Measurements from ENCODE around the gene GORASP2. TPM values are rescaled to one million over a fixed set of nuclear protein-coding genes. Genes with fewer than 3 reads are reported as not detected.

Gene GORASP2
- total RNA-seq, 1 experiment from 2014 or later, result 40.0 TPM

GRCh38 chr2:170922634-170923494, 6.2 kb upstream of the GORASP2 start:
- DNase-seq (ENCODE audit: low read depth), result no peak

- no peak for DNase-seq (ENCODE audit: low read depth)
Observed at GRCh38 chr2:170923799-170924198, 5.3 kb upstream of the GORASP2 start.

- DNase-seq (ENCODE audit: low read depth), result no peak
Observed at GRCh38 chr2:170924969-170925368, 4.1 kb upstream of the GORASP2 start.

GRCh38 chr2:170925923-170926322, 3.1 kb upstream of the GORASP2 start:
- no peak for DNase-seq (ENCODE audit: low read depth)

GRCh38 chr2:170926743-170927297, 2.2 kb upstream of the GORASP2 start:
- DNase-seq (ENCODE audit: low read depth), result no peak

- DNase-seq (ENCODE audit: low read depth), result peak; percentile 50
Observed at GRCh38 chr2:170928036-170928823, 823 bp upstream of the GORASP2 start.

GRCh38 chr2:170929686-170930050, 615 bp downstream of the GORASP2 start:
- peak; percentile 23 for DNase-seq (ENCODE audit: low read depth)

GRCh38 chr2:170930131-170930990, 1.3 kb downstream of the GORASP2 start:
- peak; percentile 54 for DNase-seq (ENCODE audit: low read depth)

- DNase-seq (ENCODE audit: low read depth), result no peak
Observed at GRCh38 chr2:170930991-170931266, 1.9 kb downstream of the GORASP2 start.

- no peak for DNase-seq (ENCODE audit: low read depth)
Observed at GRCh38 chr2:170932166-170932565, 3.1 kb downstream of the GORASP2 start.

- no peak for DNase-seq (ENCODE audit: low read depth)
Observed at GRCh38 chr2:170932948-170933347, 3.9 kb downstream of the GORASP2 start.

GRCh38 chr2:170937709-170938379, 8.8 kb downstream of the GORASP2 start:
- no peak for DNase-seq (ENCODE audit: low read depth)

GRCh38 chr2:170940066-170940465, 11.0 kb downstream of the GORASP2 start:
- no peak for DNase-seq (ENCODE audit: low read depth)

GRCh38 chr2:170942615-170943014, 13.6 kb downstream of the GORASP2 start:
- no peak for DNase-seq (ENCODE audit: low read depth)

- DNase-seq (ENCODE audit: low read depth), result no peak
Observed at GRCh38 chr2:170943041-170943440, 14.0 kb downstream of the GORASP2 start.

GRCh38 chr2:170943596-170943995, 14.5 kb downstream of the GORASP2 start:
- DNase-seq (ENCODE audit: low read depth), result no peak

- DNase-seq (ENCODE audit: low read depth), result no peak
Observed at GRCh38 chr2:170944545-170944944, 15.5 kb downstream of the GORASP2 start.

- no peak for DNase-seq (ENCODE audit: low read depth)
Observed at GRCh38 chr2:170949415-170949814, 20.4 kb downstream of the GORASP2 start.

GRCh38 chr2:170950221-170950761, 21.2 kb downstream of the GORASP2 start:
- no peak for DNase-seq (ENCODE audit: low read depth)

- DNase-seq (ENCODE audit: low read depth), result no peak
Observed at GRCh38 chr2:170953941-170954340, 24.9 kb downstream of the GORASP2 start.

- no peak for DNase-seq (ENCODE audit: low read depth)
Observed at GRCh38 chr2:170963386-170963785, 34.3 kb downstream of the GORASP2 start.

Measured in HT1080 (cell line).